ENCODE data around the gene SPTSSB. TPM values are rescaled to one million over a fixed set of nuclear protein-coding genes. Genes with fewer than 3 reads are reported as not detected.

The SPTSSB gene, protein sequence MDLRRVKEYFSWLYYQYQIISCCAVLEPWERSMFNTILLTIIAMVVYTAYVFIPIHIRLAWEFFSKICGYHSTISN
- total RNA-seq = 0.20 and 0.42 TPM in 2 replicates
- long read RNA-seq = 0 reads

DNA sequence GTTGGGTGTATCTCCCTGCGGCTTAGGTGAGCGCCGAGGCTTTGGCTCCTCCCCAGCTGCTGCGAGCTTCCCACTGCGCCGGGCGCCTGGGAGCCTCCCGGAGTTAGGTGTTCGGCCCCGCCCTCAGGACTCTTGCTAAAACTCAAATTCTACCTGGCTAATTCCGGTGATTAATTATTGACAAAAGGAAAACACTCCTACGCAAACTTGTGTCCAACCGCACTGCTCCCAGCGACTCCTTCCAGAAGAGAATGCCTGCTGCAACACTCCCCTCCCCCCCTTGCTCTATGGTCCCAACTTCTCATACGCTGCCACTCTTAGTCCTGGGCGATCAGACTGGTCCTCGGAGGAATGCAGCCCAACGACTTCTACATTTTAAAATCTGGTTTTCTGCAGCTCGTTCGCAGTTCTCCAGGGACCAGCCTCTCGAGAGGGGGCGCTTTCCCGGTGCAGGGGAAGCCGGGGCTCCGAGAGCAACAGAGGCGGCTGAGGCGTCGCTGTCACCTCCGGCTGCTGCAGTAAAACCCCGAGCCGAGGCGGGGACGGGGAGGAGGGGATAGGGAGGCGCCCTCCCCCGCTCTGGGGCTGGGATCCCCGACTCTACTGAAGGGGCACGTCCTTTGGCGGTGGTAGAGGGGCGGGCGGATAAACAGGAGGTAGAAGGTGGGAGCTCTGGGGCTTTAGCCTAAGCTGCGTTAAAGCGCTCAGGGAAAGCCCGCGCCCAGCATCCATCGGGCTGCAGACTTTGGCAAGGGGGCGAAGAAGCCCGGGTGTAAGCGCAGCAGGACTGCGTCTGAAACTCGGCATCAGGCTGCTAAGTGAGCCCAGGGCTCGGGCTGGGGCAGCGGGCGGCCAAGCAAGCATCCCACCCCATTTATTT lies at the start of gene SPTSSB:
SPTSSB (minus strand) TSS at position 77 of the 880 bp plus-strand sequence. CDS start 25,194 bp downstream, outside the sequence.
- Mint-ChIP-seq H3K27me3 (ENCODE audit: low read depth) (peaks cover 67% of the 10 kb centered on the region), H3K27ac (ENCODE audit: unreplicated experiment) (peak within 1 kb of the TSS; percentile 8), H3K4me3 (peak within 1 kb of the TSS; percentile 87), H3K9me3 (no peaks in the 10 kb centered on the region), H3K36me3 (ENCODE audit: low read depth) (no peaks in the 10 kb centered on the region), H3K4me1 (peaks cover 12% of the 10 kb centered on the region)
- peak; percentile 58 for DNase-seq (ENCODE audit: low read depth, low spot score)
- TF ChIP-seq, protein P1, sequence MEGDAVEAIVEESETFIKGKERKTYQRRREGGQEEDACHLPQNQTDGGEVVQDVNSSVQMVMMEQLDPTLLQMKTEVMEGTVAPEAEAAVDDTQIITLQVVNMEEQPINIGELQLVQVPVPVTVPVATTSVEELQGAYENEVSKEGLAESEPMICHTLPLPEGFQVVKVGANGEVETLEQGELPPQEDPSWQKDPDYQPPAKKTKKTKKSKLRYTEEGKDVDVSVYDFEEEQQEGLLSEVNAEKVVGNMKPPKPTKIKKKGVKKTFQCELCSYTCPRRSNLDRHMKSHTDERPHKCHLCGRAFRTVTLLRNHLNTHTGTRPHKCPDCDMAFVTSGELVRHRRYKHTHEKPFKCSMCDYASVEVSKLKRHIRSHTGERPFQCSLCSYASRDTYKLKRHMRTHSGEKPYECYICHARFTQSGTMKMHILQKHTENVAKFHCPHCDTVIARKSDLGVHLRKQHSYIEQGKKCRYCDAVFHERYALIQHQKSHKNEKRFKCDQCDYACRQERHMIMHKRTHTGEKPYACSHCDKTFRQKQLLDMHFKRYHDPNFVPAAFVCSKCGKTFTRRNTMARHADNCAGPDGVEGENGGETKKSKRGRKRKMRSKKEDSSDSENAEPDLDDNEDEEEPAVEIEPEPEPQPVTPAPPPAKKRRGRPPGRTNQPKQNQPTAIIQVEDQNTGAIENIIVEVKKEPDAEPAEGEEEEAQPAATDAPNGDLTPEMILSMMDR (conservative IDR thresholded peaks at IDR 0.05) = peak; percentile 55

DNA sequence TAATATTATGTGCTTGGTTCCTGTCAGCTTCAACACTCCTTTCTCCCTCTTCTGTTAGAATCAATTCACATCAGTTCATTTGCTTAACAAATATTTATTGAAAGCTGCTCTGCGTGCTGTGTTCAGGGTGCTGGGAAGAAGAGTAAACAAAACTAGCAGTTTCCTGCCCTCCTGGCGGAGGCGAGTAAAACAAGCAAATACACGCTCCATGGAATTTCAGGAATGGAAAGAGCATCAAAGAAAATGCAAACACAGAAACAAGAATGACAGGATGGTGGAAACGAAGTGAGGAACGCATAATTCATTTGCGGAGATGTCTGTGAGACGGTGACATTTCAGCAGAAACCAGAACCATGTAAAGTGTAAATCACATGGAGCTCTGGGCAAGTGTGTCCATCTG lies 49.4 kb upstream of the SPTSSB start:
- Mint-ChIP-seq H3K4me3 (peak overlapping the region; percentile 33), H3K27ac (ENCODE audit: unreplicated experiment) (no peak overlapping the region), H3K9me3 (no peaks in the 10 kb centered on the region), H3K4me1 (peaks cover 17% of the 10 kb centered on the region), H3K27me3 (ENCODE audit: low read depth) (no peaks in the 10 kb centered on the region), H3K36me3 (ENCODE audit: low read depth) (no peaks in the 10 kb centered on the region)
- TF ChIP-seq, protein P1 (conservative IDR thresholded peaks at IDR 0.05) = peak; percentile 49
- DNase-seq (ENCODE audit: low read depth, low spot score) = no peak

DNA sequence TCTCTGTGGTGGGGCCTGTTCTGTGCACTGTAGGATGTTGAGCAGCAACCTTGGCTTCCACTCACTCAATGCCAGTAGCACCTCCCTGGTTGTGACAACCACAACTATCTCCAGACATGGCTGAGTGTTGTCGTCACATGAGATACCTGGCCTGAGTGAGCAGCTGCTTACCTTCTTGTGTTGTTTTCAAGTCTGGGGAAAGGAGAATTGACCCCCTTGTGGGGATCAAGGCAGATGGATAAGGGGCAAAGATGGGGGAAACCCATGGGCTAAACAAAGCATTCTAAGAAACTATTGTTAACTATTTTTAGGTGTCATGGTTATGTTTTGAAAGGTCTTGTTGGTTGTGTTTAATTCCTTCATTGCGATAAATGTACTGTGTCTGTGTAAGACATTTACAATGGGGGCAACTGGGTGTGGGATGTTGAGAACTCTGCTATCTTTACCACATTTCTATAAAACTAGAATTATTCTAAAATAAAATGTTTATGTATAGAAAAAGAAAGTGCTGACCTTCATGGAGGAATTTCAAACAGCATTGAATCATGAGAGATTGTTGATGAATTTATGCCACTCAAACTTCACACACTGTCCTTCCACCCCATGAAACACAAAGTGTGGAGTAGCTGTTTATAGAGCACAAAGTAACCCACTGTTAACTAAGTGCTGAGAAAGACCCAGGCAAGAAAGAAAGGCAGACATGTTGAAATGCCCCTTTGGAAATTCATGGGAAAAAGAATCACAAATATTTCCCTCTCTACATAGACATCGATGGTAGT lies 48.4 kb upstream of the SPTSSB start:
- no peaks in the 10 kb centered on the region for H3K9me3 Mint-ChIP-seq
- DNase-seq (ENCODE audit: low read depth, low spot score) = no peak
- no peaks in the 10 kb centered on the region for H3K27me3 Mint-ChIP-seq (ENCODE audit: low read depth)
- H3K27ac Mint-ChIP-seq (ENCODE audit: unreplicated experiment) = no peak overlapping the region
- H3K4me3 Mint-ChIP-seq = no peak overlapping the region
- peaks cover 18% of the 10 kb centered on the region for H3K4me1 Mint-ChIP-seq
- TF ChIP-seq, protein P1 (conservative IDR thresholded peaks at IDR 0.05) = no peak
- no peaks in the 10 kb centered on the region for H3K36me3 Mint-ChIP-seq (ENCODE audit: low read depth)

DNA sequence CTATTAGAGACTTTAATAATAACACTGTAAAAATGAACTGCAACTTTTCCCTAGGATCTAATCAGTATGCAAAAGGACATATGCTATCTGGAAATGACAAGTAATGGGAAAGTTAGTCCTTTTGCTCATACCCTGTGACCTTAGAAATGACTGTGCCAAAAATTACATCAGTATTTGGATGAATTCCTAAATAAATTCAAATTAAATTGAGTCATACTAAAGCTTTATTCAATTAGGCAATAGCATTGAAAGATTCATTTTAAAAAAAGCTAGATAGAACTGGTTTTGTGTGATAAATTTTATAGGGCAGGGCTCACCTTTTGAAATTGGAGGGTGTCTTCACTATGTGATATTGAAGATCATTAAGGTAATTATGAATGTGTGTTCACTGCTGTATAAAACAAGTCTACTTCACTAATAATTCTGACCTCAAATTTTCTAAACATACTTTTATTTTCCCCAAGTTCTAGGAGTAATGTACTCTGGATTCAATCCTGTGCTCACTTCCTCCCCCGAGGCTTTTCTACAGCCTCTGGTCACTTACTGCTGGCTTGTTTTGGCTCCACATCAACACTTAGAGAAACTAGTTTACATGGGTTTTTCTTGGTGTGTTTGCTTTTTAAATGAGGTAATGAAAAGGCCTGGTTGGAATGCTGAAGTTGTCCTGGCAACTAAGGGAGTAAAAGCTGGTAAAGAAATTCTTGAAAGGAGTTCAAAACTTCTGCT lies 44.4 kb upstream of the SPTSSB start:
- TF ChIP-seq, protein P1 (conservative IDR thresholded peaks at IDR 0.05) = no peak
- Mint-ChIP-seq H3K36me3 (ENCODE audit: low read depth) (no peaks in the 10 kb centered on the region), H3K4me3 (no peak overlapping the region), H3K27ac (ENCODE audit: unreplicated experiment) (no peak overlapping the region), H3K9me3 (no peaks in the 10 kb centered on the region), H3K27me3 (ENCODE audit: low read depth) (no peaks in the 10 kb centered on the region), H3K4me1 (peaks cover 10% of the 10 kb centered on the region)
- DNase-seq (ENCODE audit: low read depth, low spot score) = no peak

DNA sequence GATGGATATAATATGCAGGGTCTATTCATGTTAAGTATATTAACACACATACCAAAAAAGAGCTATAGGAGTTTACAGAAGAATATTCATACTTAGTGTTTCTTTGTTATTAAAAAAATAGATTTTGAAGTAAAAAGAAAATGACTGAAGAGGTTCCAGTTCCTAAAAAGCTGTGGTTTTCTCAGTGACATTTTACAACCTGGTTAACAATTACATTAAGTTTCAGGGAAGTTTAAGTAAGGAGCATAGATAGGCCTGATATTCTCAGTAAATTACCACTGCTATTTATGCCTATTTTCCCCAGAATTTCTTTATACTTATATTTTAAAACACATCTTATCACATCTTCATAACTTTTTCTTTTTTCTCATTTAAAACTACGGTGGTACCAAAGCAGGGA lies 43.6 kb upstream of the SPTSSB start:
- H3K9me3 Mint-ChIP-seq = no peaks in the 10 kb centered on the region

More for the DNA sequence above, 43.6 kb upstream of the SPTSSB start:
- no peak for DNase-seq (ENCODE audit: low read depth, low spot score)
- Mint-ChIP-seq H3K27ac (ENCODE audit: unreplicated experiment) (no peak overlapping the region), H3K4me1 (peaks cover 6% of the 10 kb centered on the region), H3K27me3 (ENCODE audit: low read depth) (no peaks in the 10 kb centered on the region), H3K4me3 (no peak overlapping the region), H3K36me3 (ENCODE audit: low read depth) (no peaks in the 10 kb centered on the region)
- TF ChIP-seq, protein P1 (conservative IDR thresholded peaks at IDR 0.05) = no peak
